ENCODE data around the gene SLC25A13. TPM values are rescaled to one million over a fixed set of nuclear protein-coding genes. Genes with fewer than 3 reads are reported as not detected.

SLC25A13 gene
- total RNA-seq, 2 donors from 2014 or later = 94.3 to 114 TPM

GRCh38 chr7:96135241-96135640, 186.7 kb downstream of the SLC25A13 start:
- peaks cover 5% of the 10 kb centered on the region for H3K4me1 Mint-ChIP-seq
- peaks cover 6% of the 10 kb centered on the region for H3K27me3 Mint-ChIP-seq (ENCODE audit: insufficient read depth)
- no peak overlapping the region for H3K9ac ChIP-seq (ENCODE audit: extremely low read depth, low read length, poor library complexity, severe bottlenecking)
- peaks cover 56% of the 10 kb centered on the region for H3K36me3 ChIP-seq (ENCODE audit: control insufficient read depth, insufficient read depth, low read length)
- H3K27ac ChIP-seq (ENCODE audit: low read depth, low read length) = no peak overlapping the region
- H3K9me3 Mint-ChIP-seq = no peaks in the 10 kb centered on the region
- DNase-seq = no peak
- no peak for TF ChIP-seq CTCF (conservative IDR thresholded peaks at IDR 0.05)
- no peak overlapping the region for H3K27ac Mint-ChIP-seq
- H3K4me3 ChIP-seq (ENCODE audit: low read length) = no peak overlapping the region
- no peak overlapping the region for H3K4me3 Mint-ChIP-seq
- no peaks in the 10 kb centered on the region for H3K27me3 ChIP-seq (ENCODE audit: control insufficient read depth, insufficient read depth, low read length, poor library complexity, severe bottlenecking)
- 90 to 94% methylated on average over 2 of the region's 2 CpGs for WGBS, 2 experiments (ENCODE audit: insufficient coverage in 1 of 2, insufficient read length in 1 of 2)
- H3K36me3 Mint-ChIP-seq (ENCODE audit: low read depth) = peaks cover 55% of the 10 kb centered on the region
- no peaks in the 10 kb centered on the region for H3K9me3 ChIP-seq (ENCODE audit: control insufficient read depth, low read length)
- H3K4me1 ChIP-seq (ENCODE audit: control insufficient read depth, insufficient read depth, low read length) = no peaks in the 10 kb centered on the region

- H3K4me3 Mint-ChIP-seq = no peak overlapping the region
- H3K27ac Mint-ChIP-seq = no peak overlapping the region
These were observed 190.4 kb downstream of the SLC25A13 start for GRCh38 chr7:96131525-96131924.

GRCh38 chr7:96127746-96128145, 194.2 kb downstream of the SLC25A13 start:
- H3K9ac ChIP-seq (ENCODE audit: extremely low read depth, low read length, poor library complexity, severe bottlenecking) = no peak overlapping the region

More at GRCh38 chr7:96131525-96131924, 190.4 kb downstream of the SLC25A13 start:
- 68 to 82% methylated on average over 3 of the region's 3 CpGs for WGBS, 2 experiments (ENCODE audit: insufficient coverage in 1 of 2, insufficient read length in 1 of 2)
- H3K9me3 Mint-ChIP-seq = no peaks in the 10 kb centered on the region
- no peak overlapping the region for H3K27ac ChIP-seq (ENCODE audit: low read depth, low read length)
- H3K9ac ChIP-seq (ENCODE audit: extremely low read depth, low read length, poor library complexity, severe bottlenecking) = no peak overlapping the region
- no peaks in the 10 kb centered on the region for H3K27me3 ChIP-seq (ENCODE audit: control insufficient read depth, insufficient read depth, low read length, poor library complexity, severe bottlenecking)
- peak; percentile 56 for TF ChIP-seq CTCF (conservative IDR thresholded peaks at IDR 0.05)
- DNase-seq = peak; percentile 73
- H3K36me3 ChIP-seq (ENCODE audit: control insufficient read depth, insufficient read depth, low read length) = peaks cover 44% of the 10 kb centered on the region
- peaks cover 12% of the 10 kb centered on the region for H3K4me1 ChIP-seq (ENCODE audit: control insufficient read depth, insufficient read depth, low read length)
- H3K9me3 ChIP-seq (ENCODE audit: control insufficient read depth, low read length) = no peaks in the 10 kb centered on the region
- peaks cover 39% of the 10 kb centered on the region for H3K36me3 Mint-ChIP-seq (ENCODE audit: low read depth)
- no peaks in the 10 kb centered on the region for H3K27me3 Mint-ChIP-seq (ENCODE audit: insufficient read depth)
- no peak overlapping the region for H3K4me3 ChIP-seq (ENCODE audit: low read length)
- peaks cover 24% of the 10 kb centered on the region for H3K4me1 Mint-ChIP-seq

More at GRCh38 chr7:96127746-96128145, 194.2 kb downstream of the SLC25A13 start:
- H3K9me3 Mint-ChIP-seq = no peaks in the 10 kb centered on the region
- H3K27ac Mint-ChIP-seq = peak overlapping the region; percentile 41
- no peaks in the 10 kb centered on the region for H3K27me3 Mint-ChIP-seq (ENCODE audit: insufficient read depth)
- Histone ChIP-seq H3K27ac (ENCODE audit: low read depth, low read length) (no peak overlapping the region), H3K9me3 (ENCODE audit: control insufficient read depth, low read length) (no peaks in the 10 kb centered on the region), H3K27me3 (ENCODE audit: control insufficient read depth, insufficient read depth, low read length, poor library complexity, severe bottlenecking) (no peaks in the 10 kb centered on the region), H3K36me3 (ENCODE audit: control insufficient read depth, insufficient read depth, low read length) (peaks cover 33% of the 10 kb centered on the region), H3K4me3 (ENCODE audit: low read length) (no peak overlapping the region), H3K4me1 (ENCODE audit: control insufficient read depth, insufficient read depth, low read length) (peaks cover 22% of the 10 kb centered on the region)
- 75 to 83% methylated on average over 2 of the region's 2 CpGs for WGBS, 2 experiments (ENCODE audit: insufficient coverage in 1 of 2, insufficient read length in 1 of 2)
- TF ChIP-seq CTCF (conservative IDR thresholded peaks at IDR 0.05) = no peak
- H3K4me3 Mint-ChIP-seq = no peak overlapping the region
- peaks cover 48% of the 10 kb centered on the region for H3K4me1 Mint-ChIP-seq
- no peak for DNase-seq
- H3K36me3 Mint-ChIP-seq (ENCODE audit: low read depth) = peaks cover 16% of the 10 kb centered on the region

Data from endodermal cell (in vitro differentiated cells).